Body of pancreas (tissue), 4 donors: ENCODE data around the gene A2M. TPM values are rescaled to one million over a fixed set of nuclear protein-coding genes. Genes with fewer than 3 reads are reported as not detected.

Source experiments
- ATAC-seq: fragments of 150-250 bp; one replicate; pipeline ENCODE4 v1.9.1; 2016
- DNase-seq, 4 donors: peaks; one replicate each; pipeline ENCODE4 v3.0.0-alpha.2; 2019
- H3K27ac ChIP-seq, 4 donors: fragments of 200-600 bp; sonication (generic); 1 replicate in 3 of 4; 2 replicates in 1 of 4; pipeline versions ENCODE4 v1.5.1 to v1.6.1; 2016 to 2019; ENCODE audit warnings: mild to moderate bottlenecking in 1 of 4, mixed read lengths in 1 of 4, moderate library complexity in 1 of 4
- H3K27me3 ChIP-seq, 2 donors: fragments of 200-600 bp; sonication (generic); one replicate each; pipeline ENCODE4 v1.6.0; 2016; ENCODE audit warnings: mild to moderate bottlenecking in 1 of 2
- H3K36me3 ChIP-seq, 2 donors: fragments of 200-600 bp; sonication (generic); replicated peaks in 1 of 2; 2 replicates each; pipeline ENCODE4 v1.5.1; 2016; ENCODE audit warnings: low read depth in 2 of 2; ENCODE audit not compliant: insufficient read depth in 1 of 2
- H3K4me1 ChIP-seq: fragments of 200-600 bp; sonication (generic); one replicate; pipeline ENCODE4 v1.6.0; 2016
- H3K4me3 ChIP-seq, 2 donors: fragments of 200-600 bp; sonication (generic); 1 replicate in 1 of 2; 2 replicates in 1 of 2; pipeline ENCODE4 v1.5.1; 2016 to 2019
- H3K9me3 ChIP-seq, 3 donors: fragments of 200-600 bp; sonication (generic); 1 replicate in 2 of 3; 2 replicates in 1 of 3; pipeline ENCODE4 v1.5.1; 2016
- POLR2A ChIP-seq, 3 donors: fragments of 450-650 bp; IDR thresholded peaks; one replicate each; pipeline ENCODE4 v1.6.1; 2016; ENCODE audit warnings: antibody characterized with exemption in 3 of 3, mild to moderate bottlenecking in 2 of 3
- WGBS, 2 donors: methylation state at CpG; one replicate each; pipeline ENCODE4 v1.1.5; 2017; 5-methylcytosine and 5-hydroxymethylcytosine counted together
- intact Hi-C: fragments of 100-400 bp; cut with DNase I; formaldehyde crosslinking; loops from one replicate; pipeline ENCODE4 v1.15.1; 2023
- total RNA-seq, 2 donors: library from RNA; depleted of rRNA; stranded (reverse); fragments of >200 nt; gene quantifications; one replicate each; pipeline ENCODE4 v1.1.0, GENCODE V29; 2016
- TF ChIP-seq, protein P1 (sequence below), 7 experiments: fragments of 450-650 bp in 4 of 7; fragments of 200-600 bp in 3 of 7; sonication (generic) in 3 of 7; IDR thresholded peaks; one replicate each; pipeline ENCODE4 v1.5.1; 2016 to 2019; ENCODE audit warnings: antibody characterized with exemption in 7 of 7

A2M gene
- total RNA-seq, 2 donors from 2014 or later: 97.3 to 102 TPM

DNA sequence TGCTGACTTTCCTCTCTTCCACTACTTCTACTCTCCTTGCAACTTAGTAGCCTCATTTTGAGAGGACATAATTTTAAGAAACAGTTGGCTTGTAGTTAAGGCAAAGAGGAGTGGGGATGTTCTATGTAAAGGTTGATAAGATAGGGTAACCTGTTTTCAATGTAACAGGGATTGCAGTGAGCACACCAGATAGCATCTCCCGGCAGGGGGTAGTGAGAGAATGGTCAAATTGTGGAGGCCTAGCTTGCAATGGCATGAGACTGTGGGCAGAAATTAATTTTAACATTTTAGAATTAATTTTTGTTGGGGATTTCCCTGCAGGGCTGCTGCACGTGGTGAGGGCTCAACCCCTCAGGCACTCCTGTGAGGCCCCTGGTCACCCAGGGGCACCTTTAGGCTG, 84.9 kb downstream of the A2M start:
- Histone ChIP-seq H3K4me1 (no peaks in the 10 kb centered on the region), H3K27ac (no peak overlapping the region), H3K27me3 (no peaks in the 10 kb centered on the region), H3K9me3 (no peaks in the 10 kb centered on the region), H3K36me3 (no peaks in the 10 kb centered on the region), H3K4me3 (no peak overlapping the region)
- TF ChIP-seq POLR2A (IDR thresholded peaks at IDR 0.05): no peak
- TF ChIP-seq, protein P1, sequence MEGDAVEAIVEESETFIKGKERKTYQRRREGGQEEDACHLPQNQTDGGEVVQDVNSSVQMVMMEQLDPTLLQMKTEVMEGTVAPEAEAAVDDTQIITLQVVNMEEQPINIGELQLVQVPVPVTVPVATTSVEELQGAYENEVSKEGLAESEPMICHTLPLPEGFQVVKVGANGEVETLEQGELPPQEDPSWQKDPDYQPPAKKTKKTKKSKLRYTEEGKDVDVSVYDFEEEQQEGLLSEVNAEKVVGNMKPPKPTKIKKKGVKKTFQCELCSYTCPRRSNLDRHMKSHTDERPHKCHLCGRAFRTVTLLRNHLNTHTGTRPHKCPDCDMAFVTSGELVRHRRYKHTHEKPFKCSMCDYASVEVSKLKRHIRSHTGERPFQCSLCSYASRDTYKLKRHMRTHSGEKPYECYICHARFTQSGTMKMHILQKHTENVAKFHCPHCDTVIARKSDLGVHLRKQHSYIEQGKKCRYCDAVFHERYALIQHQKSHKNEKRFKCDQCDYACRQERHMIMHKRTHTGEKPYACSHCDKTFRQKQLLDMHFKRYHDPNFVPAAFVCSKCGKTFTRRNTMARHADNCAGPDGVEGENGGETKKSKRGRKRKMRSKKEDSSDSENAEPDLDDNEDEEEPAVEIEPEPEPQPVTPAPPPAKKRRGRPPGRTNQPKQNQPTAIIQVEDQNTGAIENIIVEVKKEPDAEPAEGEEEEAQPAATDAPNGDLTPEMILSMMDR (IDR thresholded peaks at IDR 0.05): no peak
- DNase-seq: no peak
- no peak for ATAC-seq
- intact Hi-C loops: loop anchor here (10.0 kb wide), 1 partner anchor 76 kb away; no protein-coding TSS in a partner anchor
- WGBS, 2 donors: 72 to 75% methylated on average over 2 of the region's 2 CpGs

DNA sequence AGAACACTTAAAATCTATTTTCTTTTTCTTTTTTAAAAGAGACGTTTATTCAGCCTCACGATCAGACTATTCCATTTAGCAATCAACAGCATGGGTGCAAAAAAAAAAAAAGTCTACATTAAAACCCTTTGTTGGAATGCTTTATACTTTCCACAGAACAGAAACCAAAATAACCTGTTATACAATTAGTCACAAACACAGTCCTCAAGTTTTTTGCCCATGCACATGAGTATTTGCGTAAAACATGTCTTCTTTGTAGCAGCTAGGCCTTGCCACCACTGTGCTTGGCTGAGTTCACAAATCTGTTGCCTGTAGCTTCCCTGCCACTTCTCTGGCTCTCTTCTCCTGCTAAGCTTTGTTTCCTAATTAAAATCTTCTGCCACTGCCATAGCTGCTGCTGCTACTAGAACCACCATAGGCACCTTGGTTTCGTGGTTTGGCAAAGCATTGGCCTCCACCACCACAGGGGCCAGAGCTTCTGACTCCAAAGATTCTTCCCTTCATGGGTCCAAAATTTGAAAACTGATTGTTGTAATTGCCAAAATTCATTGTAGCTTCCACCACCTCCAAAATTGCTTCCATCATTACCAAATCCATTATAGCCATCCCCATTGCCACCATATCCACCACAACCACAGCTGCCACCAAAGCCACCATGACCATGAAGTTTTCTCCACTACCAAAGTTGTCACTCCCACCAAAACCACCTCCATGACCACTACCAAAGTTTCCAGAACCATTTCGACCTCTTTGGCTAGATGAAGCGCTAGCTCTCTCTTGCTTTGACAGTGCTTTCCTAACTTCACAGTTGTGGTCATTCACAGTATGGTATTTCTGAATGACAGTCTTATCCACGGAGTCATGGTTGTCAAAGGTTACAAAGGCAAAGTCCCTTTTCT, 88.3 kb downstream of the A2M start:
- Histone ChIP-seq H3K27me3 (no peaks in the 10 kb centered on the region), H3K4me3 (no peak overlapping the region), H3K4me1 (no peaks in the 10 kb centered on the region), H3K9me3 (no peaks in the 10 kb centered on the region), H3K27ac (no peak overlapping the region), H3K36me3 (no peaks in the 10 kb centered on the region)
- WGBS, 2 donors: 91 to 92% methylated on average over 7 of the region's 7 CpGs
- DNase-seq (no peak), ATAC-seq (no peak)
- intact Hi-C loops: no loop called here
- TF ChIP-seq, protein P1 (IDR thresholded peaks at IDR 0.05): no peak
- no peak for TF ChIP-seq POLR2A (IDR thresholded peaks at IDR 0.05)

DNA sequence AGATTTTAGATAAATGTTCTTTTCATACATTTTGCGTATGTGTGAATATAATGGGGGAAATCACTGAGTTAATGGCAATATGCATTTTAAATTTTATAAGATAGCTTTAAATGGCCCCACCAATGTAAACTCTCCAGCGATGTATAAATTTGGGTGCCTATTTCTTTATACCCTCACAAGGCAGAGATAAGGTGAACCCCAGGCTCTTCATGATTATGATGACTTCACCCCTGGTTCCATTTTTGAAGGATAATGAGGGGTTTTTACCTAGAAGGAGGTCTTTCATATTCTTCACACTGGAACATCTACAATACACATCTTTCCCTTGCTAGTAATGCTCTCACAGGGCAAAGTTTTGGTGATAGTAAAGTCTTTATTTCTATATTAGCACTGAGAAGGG, 91.2 kb downstream of the A2M start:
- no peak for DNase-seq
- ATAC-seq: no peak
- H3K4me3 ChIP-seq: no peak overlapping the region
- H3K27ac ChIP-seq: no peak overlapping the region
- H3K4me1 ChIP-seq: no peaks in the 10 kb centered on the region
- no peaks in the 10 kb centered on the region for H3K9me3 ChIP-seq
- intact Hi-C loops: no loop called here
- no peaks in the 10 kb centered on the region for H3K27me3 ChIP-seq
- H3K36me3 ChIP-seq: no peaks in the 10 kb centered on the region
- WGBS, 2 donors: 88 to 94% methylated on average over 2 of the region's 2 CpGs
- TF ChIP-seq, protein P1 (IDR thresholded peaks at IDR 0.05): no peak
- TF ChIP-seq POLR2A (IDR thresholded peaks at IDR 0.05): no peak

DNA sequence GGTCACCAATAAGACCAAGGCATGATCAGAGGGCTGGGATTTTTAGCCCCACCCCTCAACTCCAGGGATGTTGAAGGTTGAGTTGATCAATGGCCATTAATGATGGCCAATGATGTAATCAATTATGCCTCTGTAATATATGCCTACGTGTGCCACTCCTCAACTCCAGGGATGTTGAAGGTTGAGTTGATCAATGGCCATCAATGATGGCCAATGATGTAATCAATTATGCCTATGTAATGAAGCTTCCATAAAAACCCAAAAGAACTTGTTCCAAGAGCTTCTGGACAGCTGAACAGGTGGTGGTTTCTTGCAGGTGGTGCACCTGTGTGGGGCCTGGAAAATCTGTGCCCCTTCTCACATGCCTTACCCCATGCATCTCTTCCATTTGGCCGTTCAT, 93.1 kb downstream of the A2M start:
- Histone ChIP-seq H3K36me3 (no peaks in the 10 kb centered on the region), H3K27me3 (no peaks in the 10 kb centered on the region), H3K27ac (no peak overlapping the region), H3K4me1 (no peaks in the 10 kb centered on the region), H3K4me3 (no peak overlapping the region), H3K9me3 (no peaks in the 10 kb centered on the region)
- ATAC-seq (no peak), DNase-seq (no peak)
- 67 to 78% methylated on average over 2 of the region's 2 CpGs for WGBS, 2 donors
- intact Hi-C loops: no loop called here
- TF ChIP-seq, protein P1 (IDR thresholded peaks at IDR 0.05): no peak
- TF ChIP-seq POLR2A (IDR thresholded peaks at IDR 0.05): no peak

Other genes with a start within 250 kb of the A2M start
- 10 to 100 TPM; 27.0 to 34.5 TPM for gene PHC1, start 201.4 kb downstream of the A2M start, total RNA-seq
- gene M6PR, start 166.3 kb downstream of the A2M start, total RNA-seq: 10 to 100 TPM; 43.8 to 57.3 TPM
- under 1 TPM; 0.78 to 0.99 TPM for gene KLRG1, start 126.4 kb downstream of the A2M start, total RNA-seq
- not detected for gene PZP, start 92.5 kb upstream of the A2M start, total RNA-seq